Progenitor cell of endocrine pancreas (in vitro differentiated cells): ENCODE results near the gene EPX. TPM values are rescaled to one million over a fixed set of nuclear protein-coding genes. Genes with fewer than 3 reads are reported as not detected.
A peak's percentile ranks its signal among the peaks of the same experiment; 100 is the strongest.

Experiments
- DNase-seq: peaks from one replicate; pipeline ENCODE4 v3.0.0; 2021; ENCODE audit warnings: low spot score; ENCODE audit not compliant: unreplicated experiment
- H3K27ac Mint-ChIP-seq: 2 replicates; pipeline ENCODE4 v1.8.0; 2021; ENCODE audit warnings: mild to moderate bottlenecking, moderate library complexity, mixed read lengths
- H3K27me3 Mint-ChIP-seq: 2 replicates; pipeline ENCODE4 v1.8.0; 2021; ENCODE audit warnings: mixed read lengths
- H3K36me3 Mint-ChIP-seq: 2 replicates; pipeline ENCODE4 v1.8.0; 2022; ENCODE audit warnings: mixed read lengths; ENCODE audit not compliant: insufficient read depth
- H3K4me1 Mint-ChIP-seq: 2 replicates; pipeline ENCODE4 v1.8.0; 2021; ENCODE audit warnings: low read depth, mixed read lengths
- H3K4me3 Mint-ChIP-seq: 2 replicates; pipeline ENCODE4 v1.8.0; 2021; ENCODE audit warnings: low read depth, mild to moderate bottlenecking, moderate library complexity, mixed read lengths
- H3K9me3 Mint-ChIP-seq: 2 replicates; pipeline ENCODE4 v1.8.0; 2021; ENCODE audit warnings: low read depth, mixed read lengths
- CTCF ChIP-seq: fragments of 200-600 bp; sonication (generic); IDR thresholded peaks from one replicate; pipeline ENCODE4 v1.5.0; 2021; ENCODE audit warnings: antibody characterized with exemption, mild to moderate bottlenecking; ENCODE audit not compliant: unreplicated experiment
- total RNA-seq: library from RNA; stranded (reverse); gene quantifications from 2 replicates; pipeline ENCODE4 v1.2.1, GENCODE V29; 2021

EPX gene
- total RNA-seq, 1 donor from 2014 or later: not detected

GRCh38 chr17:58204796-58205195 is 12.3 kb downstream of the EPX start:
- no peak for DNase-seq
- no peaks in the 10 kb centered on the region for H3K9me3 Mint-ChIP-seq
- peaks cover 17% of the 10 kb centered on the region for H3K4me1 Mint-ChIP-seq
- H3K27ac Mint-ChIP-seq: no peak overlapping the region
- no peak overlapping the region for H3K4me3 Mint-ChIP-seq
- peaks cover 9% of the 10 kb centered on the region for H3K36me3 Mint-ChIP-seq
- peaks cover 4% of the 10 kb centered on the region for H3K27me3 Mint-ChIP-seq
- no peak for TF ChIP-seq CTCF

- H3K9me3 Mint-ChIP-seq: no peaks in the 10 kb centered on the region
- H3K4me3 Mint-ChIP-seq: no peak overlapping the region
- H3K4me1 Mint-ChIP-seq: peaks cover 17% of the 10 kb centered on the region
- TF ChIP-seq CTCF: no peak
- H3K27me3 Mint-ChIP-seq: no peaks in the 10 kb centered on the region
- H3K36me3 Mint-ChIP-seq: peaks cover 18% of the 10 kb centered on the region
- no peak for DNase-seq
- no peak overlapping the region for H3K27ac Mint-ChIP-seq
Measured at GRCh38 chr17:58205936-58206335, 13.4 kb downstream of the EPX start.

GRCh38 chr17:58207451-58207850 is 14.9 kb downstream of the EPX start:
- Mint-ChIP-seq H3K4me1 (peaks cover 17% of the 10 kb centered on the region), H3K36me3 (peaks cover 20% of the 10 kb centered on the region)
- no peak for TF ChIP-seq CTCF

GRCh38 chr17:58208344-58208743 is 15.8 kb downstream of the EPX start:
- no peak for TF ChIP-seq CTCF
- Mint-ChIP-seq H3K9me3 (no peaks in the 10 kb centered on the region), H3K27ac (peak overlapping the region; percentile 92), H3K36me3 (peaks cover 23% of the 10 kb centered on the region), H3K4me1 (peaks cover 17% of the 10 kb centered on the region), H3K4me3 (peak overlapping the region; percentile 31), H3K27me3 (no peaks in the 10 kb centered on the region)
- no peak for DNase-seq

More at GRCh38 chr17:58207451-58207850, 14.9 kb downstream of the EPX start:
- H3K27ac Mint-ChIP-seq: peak overlapping the region; percentile 48
- no peak for DNase-seq
- H3K9me3 Mint-ChIP-seq: no peaks in the 10 kb centered on the region
- no peak overlapping the region for H3K4me3 Mint-ChIP-seq
- H3K27me3 Mint-ChIP-seq: no peaks in the 10 kb centered on the region

GRCh38 chr17:58210922-58211321 is 18.4 kb downstream of the EPX start:
- H3K27me3 Mint-ChIP-seq: no peaks in the 10 kb centered on the region
- H3K4me3 Mint-ChIP-seq: no peak overlapping the region
- peaks cover 17% of the 10 kb centered on the region for H3K4me1 Mint-ChIP-seq
- no peak for DNase-seq
- no peak overlapping the region for H3K27ac Mint-ChIP-seq
- TF ChIP-seq CTCF: no peak
- H3K36me3 Mint-ChIP-seq: peaks cover 25% of the 10 kb centered on the region
- no peaks in the 10 kb centered on the region for H3K9me3 Mint-ChIP-seq
